Astrocyte (in vitro differentiated cells and primary cell): ENCODE data around the gene TMEM63B. TPM values are rescaled to one million over a fixed set of nuclear protein-coding genes. Genes with fewer than 3 reads are reported as not detected.
A peak's percentile ranks its signal among the peaks of the same experiment; 100 is the strongest.

ENCODE experiments used
- DNase-seq: peaks from one replicate; pipeline ENCODE4 v3.0.0-alpha.2; 2010; ENCODE audit warnings: low read depth
- FAIRE-seq: peaks from 2 replicates; lab custom pipeline; 2011; peaks lifted over from hg19 to GRCh38; lab: Jason Lieb, UNC
- H2AFZ ChIP-seq: 2 replicates; pipeline ENCODE4 v1.6.0; 2012; ENCODE audit warnings: low read depth, low read length, inconsistent platforms
- H3K27ac ChIP-seq: 2 replicates; pipeline ENCODE4 v1.5.1; 2011; ENCODE audit warnings: low read depth, low read length, inconsistent platforms
- H3K27me3 ChIP-seq: 2 replicates; pipeline ENCODE4 v1.6.0; 2011; ENCODE audit warnings: low read length, inconsistent platforms; ENCODE audit not compliant: insufficient read depth
- H3K36me3 ChIP-seq: 2 replicates; pipeline ENCODE4 v1.5.1; 2011; ENCODE audit warnings: low read length, inconsistent platforms; ENCODE audit not compliant: insufficient read depth
- H3K4me1 ChIP-seq: 2 replicates; pipeline ENCODE4 v1.5.1; 2011; ENCODE audit warnings: low read length, inconsistent platforms; ENCODE audit not compliant: insufficient read depth
- H3K4me2 ChIP-seq: 2 replicates; pipeline ENCODE4 v1.6.0; 2012; ENCODE audit warnings: low read length, inconsistent platforms
- H3K4me3 ChIP-seq: 2 replicates; pipeline ENCODE4 v1.5.1; 2011; ENCODE audit warnings: low read depth, mild to moderate bottlenecking, low read length, inconsistent platforms; ENCODE audit not compliant: insufficient read depth
- H3K79me2 ChIP-seq: 2 replicates; pipeline ENCODE4 v1.6.0; 2012; ENCODE audit warnings: mild to moderate bottlenecking, low read length, inconsistent platforms; ENCODE audit not compliant: insufficient read depth
- H3K9ac ChIP-seq: 2 replicates; pipeline ENCODE4 v1.6.0; 2012; ENCODE audit warnings: mild to moderate bottlenecking, low read length, inconsistent platforms
- H3K9me3 ChIP-seq: 2 replicates; pipeline ENCODE4 v1.5.1; 2012; ENCODE audit warnings: low read depth, mild to moderate bottlenecking, low read length, inconsistent platforms; ENCODE audit not compliant: insufficient read depth
- H4K20me1 ChIP-seq: 2 replicates; pipeline ENCODE4 v1.6.0; 2012; ENCODE audit warnings: low read length, inconsistent platforms; ENCODE audit not compliant: insufficient read depth
- H3K27ac Mint-ChIP-seq: one replicate; pipeline ENCODE4 v1.8.0; 2021; ENCODE audit warnings: mild to moderate bottlenecking, mixed read lengths; ENCODE audit not compliant: unreplicated experiment
- H3K27me3 Mint-ChIP-seq: one replicate; pipeline ENCODE4 v1.8.0; 2021; ENCODE audit warnings: low read depth, mixed read lengths; ENCODE audit not compliant: unreplicated experiment
- H3K36me3 Mint-ChIP-seq: one replicate; pipeline ENCODE4 v1.8.0; 2021; ENCODE audit warnings: low read depth, mixed read lengths; ENCODE audit not compliant: unreplicated experiment
- H3K4me1 Mint-ChIP-seq: one replicate; pipeline ENCODE4 v1.8.0; 2021; ENCODE audit warnings: low read depth, mixed read lengths; ENCODE audit not compliant: unreplicated experiment
- H3K4me3 Mint-ChIP-seq: one replicate; pipeline ENCODE4 v1.8.0; 2021; ENCODE audit warnings: mild to moderate bottlenecking, moderate library complexity, mixed read lengths; ENCODE audit not compliant: unreplicated experiment
- H3K9me3 Mint-ChIP-seq: one replicate; pipeline ENCODE4 v1.8.0; 2021; ENCODE audit warnings: mild to moderate bottlenecking, mixed read lengths; ENCODE audit not compliant: unreplicated experiment
- EZH2 ChIP-seq: IDR thresholded peaks from 2 replicates; pipeline ENCODE4 v1.6.1; 2012; ENCODE audit warnings: mild to moderate bottlenecking, low read length, inconsistent platforms; ENCODE audit not compliant: insufficient read depth
- total RNA-seq: library from RNA; stranded (reverse); gene quantifications from 2 replicates; pipeline ENCODE4 v1.2.1, GENCODE V29; 2021
- TF ChIP-seq, protein P1 (sequence below): IDR thresholded peaks from 2 replicates; pipeline ENCODE4 v1.5.1; 2011; ENCODE audit warnings: low read depth, mild to moderate bottlenecking, inconsistent platforms, low read length, moderate library complexity; ENCODE audit not compliant: insufficient read depth

The TMEM63B gene
- total RNA-seq, 1 donor from 2014 or later: 86.6 TPM

DNA sequence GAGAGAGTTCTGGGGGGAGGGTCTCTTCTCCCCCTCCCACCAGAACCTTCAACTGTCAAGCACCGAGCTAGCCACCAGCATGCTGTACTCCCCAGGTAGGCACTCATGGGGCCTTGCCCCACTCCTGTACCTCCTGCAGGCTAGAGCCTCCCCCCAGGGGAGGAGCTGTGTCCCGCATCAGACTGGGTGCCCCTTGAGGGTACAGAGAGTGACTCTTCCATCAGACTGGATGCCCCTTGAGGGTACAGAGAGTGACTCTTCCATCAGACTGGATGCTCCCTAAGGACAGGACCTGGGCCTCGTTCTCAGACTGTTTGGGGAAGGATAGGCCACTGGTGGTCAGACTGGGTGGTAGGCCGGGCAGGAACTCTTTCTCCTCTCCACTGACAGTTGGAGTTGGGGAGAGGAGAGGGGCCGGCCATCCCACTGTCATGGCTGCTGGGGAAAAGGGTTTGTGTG, 31.4 kb downstream of the TMEM63B start, which contains the start of gene CAPN11:
CAPN11 (plus strand) TSS at position 51 of the 459 bp plus-strand sequence; CDS start at position 80, 29 bp downstream.
- H3K9me3 Mint-ChIP-seq: no peaks in the 10 kb centered on the region
- Histone ChIP-seq H3K4me2 (no peak within 1 kb of the TSS), H3K36me3 (no peaks in the 10 kb centered on the region), H3K79me2 (no peaks in the 10 kb centered on the region), H3K9ac (no peak within 1 kb of the TSS), H3K4me3 (no peak within 1 kb of the TSS), H3K9me3 (no peaks in the 10 kb centered on the region), H2AFZ (no peak within 1 kb of the TSS), H3K27ac (no peak within 1 kb of the TSS), H3K27me3 (no peaks in the 10 kb centered on the region), H4K20me1 (no peaks in the 10 kb centered on the region), H3K4me1 (peaks cover 5% of the 10 kb centered on the region)
- DNase-seq (no peak), FAIRE-seq (no peak)
- H3K4me3 Mint-ChIP-seq: no peak within 1 kb of the TSS
- H3K4me1 Mint-ChIP-seq: peaks cover 2% of the 10 kb centered on the region
- no peaks in the 10 kb centered on the region for H3K36me3 Mint-ChIP-seq
- no peak within 1 kb of the TSS for H3K27ac Mint-ChIP-seq
- H3K27me3 Mint-ChIP-seq: no peaks in the 10 kb centered on the region
- TF ChIP-seq, protein P1, sequence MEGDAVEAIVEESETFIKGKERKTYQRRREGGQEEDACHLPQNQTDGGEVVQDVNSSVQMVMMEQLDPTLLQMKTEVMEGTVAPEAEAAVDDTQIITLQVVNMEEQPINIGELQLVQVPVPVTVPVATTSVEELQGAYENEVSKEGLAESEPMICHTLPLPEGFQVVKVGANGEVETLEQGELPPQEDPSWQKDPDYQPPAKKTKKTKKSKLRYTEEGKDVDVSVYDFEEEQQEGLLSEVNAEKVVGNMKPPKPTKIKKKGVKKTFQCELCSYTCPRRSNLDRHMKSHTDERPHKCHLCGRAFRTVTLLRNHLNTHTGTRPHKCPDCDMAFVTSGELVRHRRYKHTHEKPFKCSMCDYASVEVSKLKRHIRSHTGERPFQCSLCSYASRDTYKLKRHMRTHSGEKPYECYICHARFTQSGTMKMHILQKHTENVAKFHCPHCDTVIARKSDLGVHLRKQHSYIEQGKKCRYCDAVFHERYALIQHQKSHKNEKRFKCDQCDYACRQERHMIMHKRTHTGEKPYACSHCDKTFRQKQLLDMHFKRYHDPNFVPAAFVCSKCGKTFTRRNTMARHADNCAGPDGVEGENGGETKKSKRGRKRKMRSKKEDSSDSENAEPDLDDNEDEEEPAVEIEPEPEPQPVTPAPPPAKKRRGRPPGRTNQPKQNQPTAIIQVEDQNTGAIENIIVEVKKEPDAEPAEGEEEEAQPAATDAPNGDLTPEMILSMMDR: no peak
- no peak for TF ChIP-seq EZH2

DNA sequence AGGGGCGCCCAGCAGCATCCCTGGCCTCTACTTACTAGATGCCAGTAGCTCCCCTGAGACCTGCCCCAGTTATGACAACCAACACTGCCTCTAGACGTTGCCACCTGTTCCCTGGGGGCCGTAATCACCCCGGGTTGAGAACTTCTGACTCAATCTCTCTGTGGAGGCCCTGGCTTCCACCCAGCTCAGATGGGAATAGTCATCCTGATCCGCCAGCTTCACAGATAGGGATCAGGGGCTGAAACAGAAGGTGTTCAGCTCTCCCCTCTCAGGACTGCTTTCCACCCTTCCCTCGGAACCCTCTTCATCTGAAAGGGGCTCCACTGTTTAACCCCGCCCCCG, 34.6 kb downstream of the TMEM63B start:
- Histone ChIP-seq H3K4me1 (peaks cover 5% of the 10 kb centered on the region), H4K20me1 (no peaks in the 10 kb centered on the region), H3K27ac (no peak overlapping the region), H3K4me2 (no peak overlapping the region), H3K9ac (no peak overlapping the region), H3K4me3 (no peak overlapping the region), H3K79me2 (no peaks in the 10 kb centered on the region), H3K27me3 (peaks cover 7% of the 10 kb centered on the region), H2AFZ (no peak overlapping the region), H3K9me3 (no peaks in the 10 kb centered on the region), H3K36me3 (no peaks in the 10 kb centered on the region)
- Mint-ChIP-seq H3K27me3 (peaks cover 12% of the 10 kb centered on the region), H3K9me3 (no peaks in the 10 kb centered on the region), H3K4me3 (no peak overlapping the region), H3K27ac (no peak overlapping the region), H3K4me1 (peaks cover 10% of the 10 kb centered on the region), H3K36me3 (no peaks in the 10 kb centered on the region)
- no peak for FAIRE-seq
- peak; percentile 43 for DNase-seq
- TF ChIP-seq EZH2: no peak
- TF ChIP-seq, protein P1: no peak

DNA sequence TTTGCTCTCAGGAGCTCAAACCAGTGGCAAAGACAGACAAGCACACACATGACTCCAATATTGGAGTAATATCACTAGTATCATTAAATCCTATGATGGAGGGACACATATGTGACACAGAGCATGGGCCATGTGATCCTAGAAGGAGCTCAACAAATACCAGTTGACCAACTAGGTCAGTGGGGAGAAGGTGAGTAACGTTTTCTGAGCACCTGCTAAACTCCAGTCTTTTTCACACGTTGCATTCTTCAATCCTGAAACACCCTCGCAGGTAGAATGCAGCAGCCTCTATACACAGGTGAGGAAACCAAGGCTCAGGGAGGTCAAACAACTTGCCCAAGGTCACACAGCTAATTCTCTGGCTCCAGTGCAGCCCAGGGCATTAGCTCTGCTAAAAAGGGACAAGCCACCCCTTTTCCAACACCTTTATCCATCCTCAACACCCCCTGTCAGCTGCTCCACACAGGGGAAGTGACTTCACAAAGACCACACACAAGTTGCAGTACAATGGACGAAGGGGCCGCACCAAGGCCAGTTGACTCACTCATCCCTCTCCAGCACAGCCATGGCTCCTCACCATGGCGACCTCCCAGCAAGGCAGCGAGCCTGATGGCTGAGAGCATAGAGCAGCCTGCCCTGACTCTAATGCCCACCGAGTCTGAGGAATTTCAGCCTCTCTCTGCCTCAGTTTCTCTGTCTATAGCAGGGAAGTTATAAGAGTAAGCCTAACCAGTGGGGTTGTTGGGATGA, 35.7 kb downstream of the TMEM63B start:
- H3K27ac Mint-ChIP-seq: no peak overlapping the region
- no peak overlapping the region for H2AFZ ChIP-seq
- DNase-seq (no peak), FAIRE-seq (no peak)
- H3K27ac ChIP-seq: no peak overlapping the region
- peaks cover 5% of the 10 kb centered on the region for H3K4me1 ChIP-seq
- no peaks in the 10 kb centered on the region for H3K36me3 ChIP-seq
- H3K4me1 Mint-ChIP-seq: peaks cover 10% of the 10 kb centered on the region
- H3K27me3 Mint-ChIP-seq: peaks cover 12% of the 10 kb centered on the region
- no peaks in the 10 kb centered on the region for H3K36me3 Mint-ChIP-seq
- no peaks in the 10 kb centered on the region for H4K20me1 ChIP-seq
- H3K79me2 ChIP-seq: no peaks in the 10 kb centered on the region
- no peak overlapping the region for H3K9ac ChIP-seq
- H3K4me3 ChIP-seq: no peak overlapping the region
- no peaks in the 10 kb centered on the region for H3K9me3 ChIP-seq
- H3K27me3 ChIP-seq: peaks cover 7% of the 10 kb centered on the region
- H3K9me3 Mint-ChIP-seq: no peaks in the 10 kb centered on the region
- no peak overlapping the region for H3K4me3 Mint-ChIP-seq
- H3K4me2 ChIP-seq: no peak overlapping the region
- TF ChIP-seq, protein P1: no peak
- TF ChIP-seq EZH2: no peak
